Measurements from ENCODE around the gene GJA5.
"Not testable (repeated sequence)": the region's sequence is repeated elsewhere in the genome, so short reads cannot be mapped to it uniquely, and the experiment has no call there.

GJA5 gene

GRCh38 chr1:147735423-147735822 is 25.0 kb downstream of the GJA5 start:
- no peak overlapping the region for H3K27ac ChIP-seq
- no peak for DNase-seq (ENCODE audit: low read depth, low spot score)

- DNase-seq (ENCODE audit: low read depth, low spot score); H3K27ac ChIP-seq: not testable (repeated sequence)
These were observed 26.0 kb downstream of the GJA5 start for GRCh38 chr1:147734291-147734841.

GRCh38 chr1:147729315-147729714 is 31.1 kb downstream of the GJA5 start:
- DNase-seq (ENCODE audit: low read depth, low spot score), result no peak

GRCh38 chr1:147726168-147726567 is 34.2 kb downstream of the GJA5 start:
- H3K27ac ChIP-seq, result no peak overlapping the region
- DNase-seq (ENCODE audit: low read depth, low spot score), result no peak

More at GRCh38 chr1:147729315-147729714, 31.1 kb downstream of the GJA5 start:
- H3K27ac ChIP-seq, result no peak overlapping the region

GRCh38 chr1:147725685-147726084 is 34.7 kb downstream of the GJA5 start:
- H3K27ac ChIP-seq, result no peak overlapping the region
- DNase-seq (ENCODE audit: low read depth, low spot score), result no peak

- H3K27ac ChIP-seq, result no peak overlapping the region
- no peak for DNase-seq (ENCODE audit: low read depth, low spot score)
These were observed 36.6 kb downstream of the GJA5 start for GRCh38 chr1:147723691-147724323.

GRCh38 chr1:147722124-147722523 is 38.3 kb downstream of the GJA5 start:
- peak overlapping the region; percentile 50 for H3K27ac ChIP-seq
- DNase-seq (ENCODE audit: low read depth, low spot score), result no peak

- peak; percentile 68 for DNase-seq (ENCODE audit: low read depth, low spot score)
- H3K27ac ChIP-seq, result peak overlapping the region; percentile 50
These were observed 38.7 kb downstream of the GJA5 start for GRCh38 chr1:147721716-147722115.

- H3K27ac ChIP-seq, result no peak overlapping the region
- DNase-seq (ENCODE audit: low read depth, low spot score), result no peak
These were observed 39.8 kb downstream of the GJA5 start for GRCh38 chr1:147720557-147720956.

- peak overlapping the region; percentile 18 for H3K27ac ChIP-seq
- no peak for DNase-seq (ENCODE audit: low read depth, low spot score)
These were observed 40.6 kb downstream of the GJA5 start for GRCh38 chr1:147719711-147720225.

GRCh38 chr1:147719029-147719698 is 41.2 kb downstream of the GJA5 start:
- peak overlapping the region; percentile 18 for H3K27ac ChIP-seq
- DNase-seq (ENCODE audit: low read depth, low spot score), result no peak

- peak; percentile 59 for DNase-seq (ENCODE audit: low read depth, low spot score)
- H3K27ac ChIP-seq, result peak overlapping the region; percentile 90
These were observed 42.7 kb downstream of the GJA5 start for GRCh38 chr1:147717706-147718097.

- H3K27ac ChIP-seq, result peak overlapping the region; percentile 90
- peak; percentile 97 for DNase-seq (ENCODE audit: low read depth, low spot score)
These were observed 43.2 kb downstream of the GJA5 start for GRCh38 chr1:147717051-147717705.

- DNase-seq (ENCODE audit: low read depth, low spot score), result no peak
These were observed 47.8 kb downstream of the GJA5 start for GRCh38 chr1:147712605-147713004.

More at GRCh38 chr1:147712605-147713004, 47.8 kb downstream of the GJA5 start:
- H3K27ac ChIP-seq, result no peak overlapping the region

Measured in epithelial cell of prostate (primary cell).